HCT116 (cell line): ENCODE data around the gene SOBP. TPM values are rescaled to one million over a fixed set of nuclear protein-coding genes. Genes with fewer than 3 reads are reported as not detected.

ENCODE experiments used
- ATAC-seq: fragments of 200-7000 bp; cut with Tn5 transposase; 2 replicates; pipeline ENCODE4 v1.9.1; 2020; ENCODE audit warnings: mild to moderate bottlenecking, moderate library complexity
- BruUV-seq: library from RNA; stranded (reverse); fragments of 400-500 nt; replicated peaks from 2 replicates; lab custom pipeline; 2021; lab: Mats Ljungman, UMichigan
- CTCF ChIA-PET: fragments of 300-600 bp; sonication (Branson Sonifier 250); formaldehyde crosslinking; loops from one replicate; lab custom pipeline; 2021; ENCODE audit warnings: antibody characterized with exemption; lab: Charles Lee
- POLR2A ChIA-PET: fragments of 300-600, 350-600 bp; sonication (Branson Sonifier 250); formaldehyde crosslinking; loops from one replicate; lab custom pipeline; 2021; ENCODE audit warnings: antibody characterized with exemption; lab: Charles Lee
- RAD21 ChIA-PET, 2 experiments: fragments of 300-600 bp; sonication (Branson Sonifier 250); formaldehyde crosslinking; loops; one replicate each; lab custom pipeline; 2023; ENCODE audit warnings: low total read pairs in 2 of 2; ENCODE audit not compliant: uncharacterized antibody in 2 of 2, unreplicated experiment in 2 of 2, low non-redundant PET in 1 of 2; lab: Charles Lee
- DNase-seq: peaks from one replicate; pipeline ENCODE4 v3.0.0-alpha.2; 2010; ENCODE audit warnings: low read depth, low spot score
- H2AFZ ChIP-seq: fragments of 200-600 bp; shearing (Covaris generic), sonication (generic); 2 replicates; pipeline ENCODE4 v1.6.1; 2017; ENCODE audit warnings: low read depth, mixed run types, mixed read lengths, antibody characterized with exemption, low read length; ENCODE audit not compliant: poor library complexity, severe bottlenecking
- H3K27ac ChIP-seq: 2 replicates; pipeline ENCODE4 v1.5.1; 2012; ENCODE audit warnings: low read depth, low read length
- H3K27me3 ChIP-seq: fragments of 200-600 bp; sonication (generic); 2 replicates; pipeline ENCODE4 v1.6.1; 2016; ENCODE audit warnings: mixed run types, low read length, mixed read lengths; ENCODE audit not compliant: insufficient read depth
- H3K36me3 ChIP-seq, 2 experiments: fragments of 200-500 bp in 1 of 2; fragments of 200-600 bp in 1 of 2; sonication (Bioruptor generic) in 1 of 2; sonication (generic) in 1 of 2; 2 replicates each; pipeline versions ENCODE4 v1.5.1 to v1.6.1; 2014 to 2016; ENCODE audit warnings: low read length in 2 of 2, inconsistent platforms in 1 of 2, mixed read lengths in 1 of 2, mixed run types in 1 of 2; ENCODE audit not compliant: insufficient read depth in 2 of 2, control insufficient read depth in 1 of 2
- H3K4me1 ChIP-seq, 2 experiments: fragments of 200-600 bp in 1 of 2; sonication (generic) in 1 of 2; 2 replicates each; pipeline versions ENCODE4 v1.5.1 to v1.6.1; 2012 to 2017; ENCODE audit warnings: low read length in 2 of 2, inconsistent platforms in 1 of 2, mild to moderate bottlenecking in 1 of 2, mixed read lengths in 1 of 2, mixed run types in 1 of 2, moderate library complexity in 1 of 2; ENCODE audit not compliant: insufficient read depth in 2 of 2, control insufficient read depth in 1 of 2
- H3K4me2 ChIP-seq: fragments of 200-600 bp; sonication (generic); 2 replicates; pipeline ENCODE4 v1.6.1; 2017; ENCODE audit warnings: mixed run types, low read length, mixed read lengths
- H3K4me3 ChIP-seq, 2 experiments: fragments of 200-600 bp in 1 of 2; sonication (generic) in 1 of 2; replicated peaks in 1 of 2; 2 replicates each; pipeline ENCODE4 v1.5.1; 2011 to 2016; ENCODE audit warnings: low read length in 2 of 2, control low read depth in 1 of 2, low read depth in 1 of 2, mild to moderate bottlenecking in 1 of 2, mixed read lengths in 1 of 2, mixed run types in 1 of 2
- H3K79me2 ChIP-seq: fragments of 200-600 bp; sonication (generic); 2 replicates; pipeline ENCODE4 v1.6.1; 2017; ENCODE audit warnings: mild to moderate bottlenecking, mixed run types, low read length, moderate library complexity, mixed read lengths; ENCODE audit not compliant: insufficient read depth
- H3K9ac ChIP-seq: fragments of 200-600 bp; sonication (generic); 2 replicates; pipeline ENCODE4 v1.6.1; 2016; ENCODE audit warnings: low read length, mixed read lengths
- H3K9me2 ChIP-seq: fragments of 200-600 bp; sonication (generic), shearing (Covaris generic); 2 replicates; pipeline ENCODE4 v1.6.1; 2017; ENCODE audit warnings: mixed run types, mild to moderate bottlenecking, moderate library complexity; ENCODE audit not compliant: insufficient read depth
- H3K9me3 ChIP-seq, 2 experiments: fragments of 200-500 bp in 1 of 2; fragments of 200-600 bp in 1 of 2; sonication (Bioruptor generic) in 1 of 2; sonication (generic) in 1 of 2; 2 replicates each; pipeline ENCODE4 v1.6.1; 2014 to 2017; ENCODE audit warnings: low read length in 2 of 2, mixed read lengths in 2 of 2, inconsistent platforms in 1 of 2, low read depth in 1 of 2, mild to moderate bottlenecking in 1 of 2, mixed run types in 1 of 2, moderate library complexity in 1 of 2; ENCODE audit not compliant: control insufficient read depth in 1 of 2, insufficient read depth in 1 of 2
- H4K20me1 ChIP-seq: fragments of 200-600 bp; sonication (generic), shearing (Covaris generic); 2 replicates; pipeline ENCODE4 v1.6.1; 2017; ENCODE audit warnings: mixed run types, mild to moderate bottlenecking, moderate library complexity; ENCODE audit not compliant: insufficient read depth
- EGR1 ChIP-seq: IDR thresholded peaks from 2 replicates; pipeline ENCODE4 v1.6.1; 2012; ENCODE audit warnings: low read depth
- RAD21 ChIP-seq: IDR thresholded peaks from 2 replicates; pipeline ENCODE4 v1.6.1; 2012; ENCODE audit warnings: low read depth, mild to moderate bottlenecking
- TCF7L2 ChIP-seq: IDR thresholded peaks from 2 replicates; pipeline ENCODE4 v1.7.0; 2011; ENCODE audit warnings: borderline replicate concordance, inconsistent platforms; ENCODE audit not compliant: insufficient read depth, insufficient read length; ENCODE audit errors: extremely low read depth
- YY1 ChIP-seq: IDR thresholded peaks from 2 replicates; pipeline ENCODE4 v1.6.1; 2011; ENCODE audit warnings: low read length, low read depth, moderate library complexity, mild to moderate bottlenecking; ENCODE audit not compliant: insufficient replicate concordance; ENCODE audit errors: extremely low read depth
- ZNF274 ChIP-seq: fragments of 200-500 bp; sonication (Bioruptor generic); IDR thresholded peaks from 2 replicates; pipeline ENCODE4 v1.6.1; 2014; ENCODE audit warnings: mild to moderate bottlenecking, low read depth, low read length, inconsistent platforms
- intact Hi-C: fragments of 100-400 bp; cut with micrococcal nuclease; formaldehyde crosslinking; loops from 2 replicates; pipeline ENCODE4 v1.10.0; 2022
- total RNA-seq: library from RNA; stranded (reverse); gene quantifications from one replicate; pipeline ENCODE4 v1.2.1, GENCODE V29; 2021; ENCODE audit not compliant: unreplicated experiment
- TF ChIP-seq, protein P1 (sequence below): IDR thresholded peaks from 2 replicates; pipeline ENCODE4 v1.6.1; 2012; ENCODE audit warnings: low read depth
- TF ChIP-seq, protein P2 (sequence below): IDR thresholded peaks from 2 replicates; pipeline ENCODE4 v1.6.1; 2012
- TF ChIP-seq, protein P3 (sequence below): IDR thresholded peaks from 2 replicates; pipeline ENCODE4 v1.6.1; 2011; ENCODE audit warnings: mild to moderate bottlenecking, low read length, moderate library complexity; ENCODE audit not compliant: insufficient replicate concordance; ENCODE audit errors: extremely low read depth

The SOBP gene
- total RNA-seq, 1 experiment from 2014 or later, result 2.6 TPM

DNA sequence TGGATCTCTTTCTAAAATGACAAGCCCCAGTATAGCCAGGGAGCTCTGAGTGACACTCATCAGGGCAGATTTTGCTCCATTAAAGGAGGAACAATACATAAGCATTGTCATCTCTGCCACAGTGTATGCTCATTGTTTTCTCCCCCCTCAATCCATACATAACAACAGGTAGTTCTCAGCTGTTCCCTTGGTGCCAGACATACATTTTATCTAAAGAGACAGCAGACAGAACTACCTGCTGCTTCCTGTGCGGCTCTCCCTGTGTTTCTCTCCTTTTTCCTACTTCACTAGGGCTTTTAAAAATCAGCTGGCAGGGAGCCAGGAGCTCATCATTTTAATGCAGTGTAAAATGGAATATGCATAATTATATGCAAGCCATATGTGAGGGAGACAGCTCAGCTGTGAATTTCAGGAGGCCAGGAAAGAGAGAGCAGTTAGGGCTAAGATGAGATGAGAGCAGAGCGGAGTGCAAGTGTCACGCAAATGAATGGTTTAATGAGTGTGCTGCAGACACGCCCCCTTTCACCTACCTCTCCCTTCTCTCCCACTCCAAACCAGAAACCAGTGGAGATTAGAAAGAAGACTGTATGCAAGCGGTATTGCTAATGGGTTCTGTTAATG is 96.0 kb downstream of the SOBP start (continued):
- TF ChIP-seq, protein P1, sequence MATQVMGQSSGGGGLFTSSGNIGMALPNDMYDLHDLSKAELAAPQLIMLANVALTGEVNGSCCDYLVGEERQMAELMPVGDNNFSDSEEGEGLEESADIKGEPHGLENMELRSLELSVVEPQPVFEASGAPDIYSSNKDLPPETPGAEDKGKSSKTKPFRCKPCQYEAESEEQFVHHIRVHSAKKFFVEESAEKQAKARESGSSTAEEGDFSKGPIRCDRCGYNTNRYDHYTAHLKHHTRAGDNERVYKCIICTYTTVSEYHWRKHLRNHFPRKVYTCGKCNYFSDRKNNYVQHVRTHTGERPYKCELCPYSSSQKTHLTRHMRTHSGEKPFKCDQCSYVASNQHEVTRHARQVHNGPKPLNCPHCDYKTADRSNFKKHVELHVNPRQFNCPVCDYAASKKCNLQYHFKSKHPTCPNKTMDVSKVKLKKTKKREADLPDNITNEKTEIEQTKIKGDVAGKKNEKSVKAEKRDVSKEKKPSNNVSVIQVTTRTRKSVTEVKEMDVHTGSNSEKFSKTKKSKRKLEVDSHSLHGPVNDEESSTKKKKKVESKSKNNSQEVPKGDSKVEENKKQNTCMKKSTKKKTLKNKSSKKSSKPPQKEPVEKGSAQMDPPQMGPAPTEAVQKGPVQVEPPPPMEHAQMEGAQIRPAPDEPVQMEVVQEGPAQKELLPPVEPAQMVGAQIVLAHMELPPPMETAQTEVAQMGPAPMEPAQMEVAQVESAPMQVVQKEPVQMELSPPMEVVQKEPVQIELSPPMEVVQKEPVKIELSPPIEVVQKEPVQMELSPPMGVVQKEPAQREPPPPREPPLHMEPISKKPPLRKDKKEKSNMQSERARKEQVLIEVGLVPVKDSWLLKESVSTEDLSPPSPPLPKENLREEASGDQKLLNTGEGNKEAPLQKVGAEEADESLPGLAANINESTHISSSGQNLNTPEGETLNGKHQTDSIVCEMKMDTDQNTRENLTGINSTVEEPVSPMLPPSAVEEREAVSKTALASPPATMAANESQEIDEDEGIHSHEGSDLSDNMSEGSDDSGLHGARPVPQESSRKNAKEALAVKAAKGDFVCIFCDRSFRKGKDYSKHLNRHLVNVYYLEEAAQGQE, result no peak

DNA sequence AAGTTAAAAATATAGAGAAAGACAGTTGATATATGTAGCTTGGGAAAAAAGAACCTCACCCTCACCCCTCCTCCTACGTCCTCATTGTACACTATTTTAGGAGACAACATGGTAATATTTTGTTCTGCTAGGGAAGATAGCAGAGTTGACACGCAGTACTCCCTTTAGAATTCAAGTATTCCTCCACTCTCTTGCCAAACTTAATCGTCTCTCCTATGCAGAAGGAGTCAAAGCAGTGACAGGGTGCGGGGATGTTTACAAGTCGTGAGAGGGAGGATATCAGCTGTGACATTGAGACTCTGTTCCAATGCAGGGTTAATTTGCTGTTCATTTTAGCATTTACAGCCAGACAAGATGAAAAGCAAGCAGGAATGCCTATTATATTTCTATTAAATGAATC is 97.5 kb downstream of the SOBP start:
- Histone ChIP-seq H3K9me2 (no peaks in the 10 kb centered on the region), H3K4me1 (no peaks in the 10 kb centered on the region), H3K27ac (no peak overlapping the region), H3K4me3 (no peak overlapping the region), H3K79me2 (no peaks in the 10 kb centered on the region), H3K9me3 (no peaks in the 10 kb centered on the region), H3K36me3 (no peaks in the 10 kb centered on the region), H2AFZ (no peak overlapping the region), H3K4me2 (no peak overlapping the region), H3K9ac (no peak overlapping the region), H4K20me1 (no peaks in the 10 kb centered on the region), H3K27me3 (no peaks in the 10 kb centered on the region)
- intact Hi-C loops, result no loop called here
- DNase-seq, result no peak
- RAD21 ChIA-PET, result no interaction called here
- POLR2A ChIA-PET, result interaction anchor here (1.3 kb wide), 1 partner anchor 10 kb away, joined by 3 read pairs; no protein-coding TSS in a partner anchor
- no peak for ATAC-seq
- BruUV-seq, result no TSS peak
- CTCF ChIA-PET, result no interaction called here
- TF ChIP-seq, protein P2, sequence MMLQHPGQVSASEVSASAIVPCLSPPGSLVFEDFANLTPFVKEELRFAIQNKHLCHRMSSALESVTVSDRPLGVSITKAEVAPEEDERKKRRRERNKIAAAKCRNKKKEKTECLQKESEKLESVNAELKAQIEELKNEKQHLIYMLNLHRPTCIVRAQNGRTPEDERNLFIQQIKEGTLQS, result no peak
- TF ChIP-seq, protein P3, sequence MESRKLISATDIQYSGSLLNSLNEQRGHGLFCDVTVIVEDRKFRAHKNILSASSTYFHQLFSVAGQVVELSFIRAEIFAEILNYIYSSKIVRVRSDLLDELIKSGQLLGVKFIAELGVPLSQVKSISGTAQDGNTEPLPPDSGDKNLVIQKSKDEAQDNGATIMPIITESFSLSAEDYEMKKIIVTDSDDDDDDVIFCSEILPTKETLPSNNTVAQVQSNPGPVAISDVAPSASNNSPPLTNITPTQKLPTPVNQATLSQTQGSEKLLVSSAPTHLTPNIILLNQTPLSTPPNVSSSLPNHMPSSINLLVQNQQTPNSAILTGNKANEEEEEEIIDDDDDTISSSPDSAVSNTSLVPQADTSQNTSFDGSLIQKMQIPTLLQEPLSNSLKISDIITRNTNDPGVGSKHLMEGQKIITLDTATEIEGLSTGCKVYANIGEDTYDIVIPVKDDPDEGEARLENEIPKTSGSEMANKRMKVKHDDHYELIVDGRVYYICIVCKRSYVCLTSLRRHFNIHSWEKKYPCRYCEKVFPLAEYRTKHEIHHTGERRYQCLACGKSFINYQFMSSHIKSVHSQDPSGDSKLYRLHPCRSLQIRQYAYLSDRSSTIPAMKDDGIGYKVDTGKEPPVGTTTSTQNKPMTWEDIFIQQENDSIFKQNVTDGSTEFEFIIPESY, result no peak
- no peak for TF ChIP-seq EGR1
- TF ChIP-seq YY1, result no peak
- TF ChIP-seq, protein P1, result no peak
- no peak for TF ChIP-seq TCF7L2
- no peak for TF ChIP-seq ZNF274
- TF ChIP-seq RAD21, result no peak
